WTC11 (cell line): ENCODE measurements around the gene PTPRU. TPM values are rescaled to one million over a fixed set of nuclear protein-coding genes. Genes with fewer than 3 reads are reported as not detected.
"Not testable (repeated sequence)": the region's sequence is repeated elsewhere in the genome, so short reads cannot be mapped to it uniquely, and the experiment has no call there.

Source experiments
- ATAC-seq: fragments of 200-7000 bp; cut with Tn5 transposase; 2 replicates; pipeline ENCODE4 v1.10.0; 2021; ENCODE audit warnings: mild to moderate bottlenecking, moderate library complexity
- CTCF ChIA-PET: fragments of 300-600 bp; sonication (Branson Sonifier 250); formaldehyde crosslinking; loops from one replicate; lab custom pipeline; 2021; ENCODE audit warnings: antibody characterized with exemption; lab: Charles Lee
- POLR2A ChIA-PET: fragments of 350-600 bp; sonication (Branson Sonifier 250); formaldehyde crosslinking; loops from one replicate; lab custom pipeline; 2021; ENCODE audit warnings: antibody characterized with exemption; lab: Charles Lee
- DNase-seq: peaks from one replicate; pipeline ENCODE4 v3.0.0; 2021; ENCODE audit warnings: low spot score
- H3K27ac Mint-ChIP-seq: 2 replicates; pipeline ENCODE4 v1.8.0; 2021; ENCODE audit warnings: mixed read lengths
- H3K27me3 Mint-ChIP-seq: 2 replicates; pipeline ENCODE4 v1.8.0; 2021; ENCODE audit warnings: low read depth, mild to moderate bottlenecking, moderate library complexity, mixed read lengths
- H3K36me3 Mint-ChIP-seq: 2 replicates; pipeline ENCODE4 v1.8.0; 2021; ENCODE audit warnings: mixed read lengths
- H3K4me1 Mint-ChIP-seq: 2 replicates; pipeline ENCODE4 v1.8.0; 2022; ENCODE audit warnings: mixed read lengths
- H3K4me3 Mint-ChIP-seq: 2 replicates; pipeline ENCODE4 v1.8.0; 2021; ENCODE audit warnings: mild to moderate bottlenecking, moderate library complexity, mixed read lengths
- H3K9me3 Mint-ChIP-seq: 2 replicates; pipeline ENCODE4 v1.8.0; 2021; ENCODE audit warnings: mixed read lengths
- AFF4 ChIP-seq: sonication (generic); formaldehyde crosslinking; IDR thresholded peaks from 2 replicates; pipeline ENCODE4 v1.8.1; 2023; ENCODE audit warnings: mild to moderate bottlenecking, missing genetic modification reagents, borderline replicate concordance
- ARID4B ChIP-seq: sonication (generic); formaldehyde crosslinking; IDR thresholded peaks from 2 replicates; pipeline ENCODE4 v1.8.0; 2023; ENCODE audit warnings: missing genetic modification reagents, mild to moderate bottlenecking, borderline replicate concordance
- CBFB ChIP-seq: sonication (generic); formaldehyde crosslinking; IDR thresholded peaks from 2 replicates; pipeline ENCODE4 v1.8.1; 2022; ENCODE audit warnings: mild to moderate bottlenecking, low read depth, missing genetic modification reagents
- CREB1 ChIP-seq: sonication (generic); formaldehyde crosslinking; IDR thresholded peaks from 2 replicates; pipeline ENCODE4 v1.8.0; 2023; ENCODE audit warnings: mild to moderate bottlenecking, missing genetic modification reagents
- ERG ChIP-seq: fragments of 250-450 bp; sonication (Bioruptor Pico); IDR thresholded peaks from 2 replicates; pipeline ENCODE4 v1.8.0; 2021; ENCODE audit warnings: mild to moderate bottlenecking
- JAZF1 ChIP-seq: fragments of 250-450 bp; sonication (Bioruptor Pico); IDR thresholded peaks from 2 replicates; pipeline ENCODE4 v1.9.0; 2021; ENCODE audit warnings: moderate library complexity, mild to moderate bottlenecking, inconsistent platforms
- MYBL2 ChIP-seq: sonication (generic); formaldehyde crosslinking; IDR thresholded peaks from 2 replicates; pipeline ENCODE4 v1.8.1; 2023; ENCODE audit warnings: mild to moderate bottlenecking, moderate library complexity, missing genetic modification reagents
- SOX15 ChIP-seq: fragments of 250-450 bp; sonication (Bioruptor Pico); IDR thresholded peaks from 2 replicates; pipeline ENCODE4 v1.9.0; 2021; ENCODE audit warnings: mild to moderate bottlenecking
- STAT6 ChIP-seq: sonication (generic); formaldehyde crosslinking; conservative IDR thresholded peaks from 2 replicates; pipeline ENCODE4 v1.8.1; 2023; ENCODE audit warnings: mild to moderate bottlenecking, low read depth, missing genetic modification reagents, moderate library complexity
- total RNA-seq: library from RNA; stranded (reverse); gene quantifications from 3 replicates; pipeline ENCODE4 v1.2.3, GENCODE V29; 2021

PTPRU gene
- total RNA-seq, 1 experiment from 2014 or later = 75.4 TPM

GRCh38 chr1:29299446-29299845 is 63.1 kb downstream of the PTPRU start:
- Mint-ChIP-seq H3K4me1 (peaks cover 13% of the 10 kb centered on the region), H3K36me3 (peaks cover 29% of the 10 kb centered on the region), H3K4me3 (no peak overlapping the region), H3K27me3 (no peaks in the 10 kb centered on the region), H3K27ac (no peak overlapping the region), H3K9me3 (peaks cover 9% of the 10 kb centered on the region)
- ChIA-PET POLR2A (no interaction called here), CTCF (no interaction called here)
- ATAC-seq (no peak), DNase-seq (no peak)
- TF ChIP-seq JAZF1 (CRISPR knock-in tag) (no peak), CBFB (CRISPR knock-in tag) (no peak), STAT6 (CRISPR knock-in tag) (no peak), SOX15 (CRISPR knock-in tag) (no peak), MYBL2 (CRISPR knock-in tag) (no peak), AFF4 (CRISPR knock-in tag) (no peak), ERG (CRISPR knock-in tag) (no peak), ARID4B (CRISPR knock-in tag) (no peak), CREB1 (CRISPR knock-in tag) (no peak)

- POLR2A ChIA-PET, H3K4me3 Mint-ChIP-seq, H3K27ac Mint-ChIP-seq, H3K9me3 Mint-ChIP-seq, DNase-seq, ATAC-seq, CTCF ChIA-PET, H3K27me3 Mint-ChIP-seq: not testable (repeated sequence)
- H3K36me3 Mint-ChIP-seq = peaks cover 29% of the 10 kb centered on the region
- H3K4me1 Mint-ChIP-seq = peaks cover 13% of the 10 kb centered on the region
Observed at GRCh38 chr1:29301732-29302131, 65.4 kb downstream of the PTPRU start.
